Measurements from ENCODE around the gene VPS36.

Gene VPS36

GRCh38 chr13:52455677-52456041 is 5.2 kb upstream of the VPS36 start:
- TF ChIP-seq POLR2AphosphoS5 (IDR thresholded peaks at IDR 0.05; ENCODE audit: low read depth, low read length) (no peak), POU2F2 (IDR thresholded peaks at IDR 0.05; ENCODE audit: low read depth, low read length) (no peak), PAX5 (IDR thresholded peaks at IDR 0.05; ENCODE audit: insufficient read depth, low read length, severe bottlenecking) (no peak), TAF1 (IDR thresholded peaks at IDR 0.05; ENCODE audit: low read depth, low read length) (no peak), POLR2A (IDR thresholded peaks at IDR 0.05; ENCODE audit: low read depth, low read length) (no peak), SPI1 (IDR thresholded peaks at IDR 0.05; ENCODE audit: low read depth, low read length) (0 out of 2 replicates have a peak, but pooled peaks have one; percentile 37)
- DNase-seq (ENCODE audit: insufficient read length, low spot score) (peak; percentile 57), FAIRE-seq (no peak)

DNA sequence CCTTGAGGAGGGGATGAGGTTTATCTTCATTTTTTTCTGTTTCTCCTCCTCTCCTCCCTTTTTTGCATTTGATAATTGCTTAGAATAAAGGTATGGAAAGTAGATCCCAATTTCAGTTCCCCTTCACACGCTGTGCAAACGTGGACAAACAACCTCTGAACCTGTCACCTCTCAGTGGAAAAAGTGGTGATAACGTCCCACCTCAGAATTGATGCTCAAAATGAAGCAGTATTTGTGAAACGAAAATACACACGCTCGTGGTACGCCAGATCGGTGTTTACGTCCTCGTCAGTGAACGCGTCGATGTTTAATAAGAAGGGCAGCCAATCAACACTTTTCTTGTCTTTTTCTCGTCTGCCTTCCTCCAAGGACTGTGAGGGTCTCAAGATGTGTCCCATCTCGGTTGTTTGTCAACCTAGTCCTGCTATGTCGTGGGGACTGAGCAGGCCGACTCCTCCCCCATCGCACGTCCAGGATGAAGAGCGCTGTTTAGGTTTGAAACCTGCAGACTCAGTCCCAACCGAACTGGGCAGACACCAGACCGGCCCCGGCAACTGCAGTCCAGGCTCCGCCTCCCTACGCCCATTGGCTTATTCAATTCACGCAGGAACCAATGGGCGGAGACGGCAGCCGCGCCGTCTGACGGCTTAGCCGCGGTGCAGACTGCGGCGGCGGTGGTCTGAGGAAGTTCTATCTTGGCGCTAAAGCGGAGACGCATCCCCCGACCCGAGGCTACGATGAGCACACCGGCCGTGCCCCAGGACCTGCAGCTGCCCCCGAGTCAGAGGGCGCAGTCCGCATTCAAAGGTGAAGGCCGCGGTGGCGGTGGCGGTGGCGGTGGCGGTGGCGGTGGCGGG is 4.6 kb upstream of the VPS36 start, which contains the start of gene CKAP2:
CKAP2 (plus strand) TSS at position 659 of the 857 bp plus-strand sequence; CDS start at position 738, 79 bp downstream.
- TF ChIP-seq POU2F2 (IDR thresholded peaks at IDR 0.05; ENCODE audit: low read depth, low read length) (peak; percentile 64; the same call in 1 of the 2 replicates), PAX5 (IDR thresholded peaks at IDR 0.05; ENCODE audit: insufficient read depth, low read length, severe bottlenecking) (no peak), TAF1 (IDR thresholded peaks at IDR 0.05; ENCODE audit: low read depth, low read length) (peak; percentile 69), POLR2A (IDR thresholded peaks at IDR 0.05; ENCODE audit: low read depth, low read length) (peak; percentile 68), SPI1 (IDR thresholded peaks at IDR 0.05; ENCODE audit: low read depth, low read length) (peak; percentile 67), POLR2AphosphoS5 (IDR thresholded peaks at IDR 0.05; ENCODE audit: low read depth, low read length) (peak; percentile 78)
- DNase-seq (ENCODE audit: insufficient read length, low spot score) (peak; percentile 78), FAIRE-seq (peak; percentile 99)

DNA sequence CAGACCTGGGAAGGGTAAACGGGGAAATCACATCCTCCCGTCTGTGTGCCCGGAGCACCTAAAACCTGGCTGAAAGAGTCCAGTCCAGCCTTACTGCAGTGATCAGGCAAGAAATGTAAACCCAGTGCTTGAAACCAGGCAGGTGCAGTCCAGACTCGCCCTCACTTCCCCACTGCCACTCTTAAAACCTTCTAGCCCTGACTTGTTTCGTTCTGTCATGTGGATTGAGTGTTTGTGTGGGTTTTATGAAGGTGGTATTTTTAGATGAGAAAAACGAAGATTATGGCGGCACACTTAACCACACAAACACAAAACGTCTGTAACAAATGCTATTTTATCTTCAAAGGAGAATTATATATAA is 4.0 kb upstream of the VPS36 start:
- TF ChIP-seq SPI1 (IDR thresholded peaks at IDR 0.05; ENCODE audit: low read depth, low read length) (peak; percentile 72), POU2F2 (IDR thresholded peaks at IDR 0.05; ENCODE audit: low read depth, low read length) (peak; percentile 14; the same call in 1 of the 2 replicates), POLR2A (IDR thresholded peaks at IDR 0.05; ENCODE audit: low read depth, low read length) (0 out of 2 replicates have a peak, but pooled peaks have one; percentile 43), TAF1 (IDR thresholded peaks at IDR 0.05; ENCODE audit: low read depth, low read length) (no peak; the same call in 1 of the 2 replicates), PAX5 (IDR thresholded peaks at IDR 0.05; ENCODE audit: insufficient read depth, low read length, severe bottlenecking) (no peak)
- FAIRE-seq (peak; percentile 5), DNase-seq (ENCODE audit: insufficient read length, low spot score) (no peak)

- FAIRE-seq (no peak), DNase-seq (ENCODE audit: insufficient read length, low spot score) (no peak)
- TF ChIP-seq POLR2AphosphoS5 (IDR thresholded peaks at IDR 0.05; ENCODE audit: low read depth, low read length) (no peak), POU2F2 (IDR thresholded peaks at IDR 0.05; ENCODE audit: low read depth, low read length) (no peak), PAX5 (IDR thresholded peaks at IDR 0.05; ENCODE audit: insufficient read depth, low read length, severe bottlenecking) (no peak), POLR2A (IDR thresholded peaks at IDR 0.05; ENCODE audit: low read depth, low read length) (no peak), SPI1 (IDR thresholded peaks at IDR 0.05; ENCODE audit: low read depth, low read length) (no peak)
Measured at GRCh38 chr13:52452470-52452869, 2.0 kb upstream of the VPS36 start.

DNA sequence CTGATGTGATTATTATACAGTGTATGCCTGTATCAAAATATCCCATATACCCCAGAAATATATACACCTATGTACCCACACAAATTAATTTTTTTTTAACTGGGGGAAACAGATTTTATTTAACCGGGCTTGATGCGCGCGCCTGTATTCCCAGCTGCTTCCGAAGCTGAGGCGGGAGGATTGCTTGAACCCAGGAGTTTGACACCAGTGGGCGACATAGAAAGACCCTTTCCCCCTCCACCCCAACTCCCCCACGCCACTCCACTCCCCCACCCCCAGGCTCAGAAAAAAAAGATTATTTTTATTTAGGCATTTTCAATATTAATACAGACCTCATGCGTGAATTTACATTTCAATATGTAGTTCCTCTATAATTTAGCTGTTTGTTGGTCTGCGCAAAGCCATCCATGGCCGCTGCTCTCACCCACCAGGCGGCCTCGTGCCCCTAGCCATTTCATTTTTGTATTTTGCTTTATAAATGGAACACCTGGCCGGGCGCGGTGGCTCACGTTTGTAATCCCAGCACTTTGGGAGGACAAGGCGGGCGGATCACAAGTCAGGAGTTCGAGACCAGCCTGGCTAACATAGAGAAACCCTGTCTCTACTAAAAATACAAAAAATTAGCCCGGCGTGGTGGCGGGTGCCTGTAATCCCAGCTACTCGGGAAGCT is 836 bp upstream of the VPS36 start:
- TF ChIP-seq POU2F2 (IDR thresholded peaks at IDR 0.05; ENCODE audit: low read depth, low read length) (no peak), TAF1 (IDR thresholded peaks at IDR 0.05; ENCODE audit: low read depth, low read length) (no peak), PAX5 (IDR thresholded peaks at IDR 0.05; ENCODE audit: insufficient read depth, low read length, severe bottlenecking) (no peak), POLR2A (IDR thresholded peaks at IDR 0.05; ENCODE audit: low read depth, low read length) (no peak)
- FAIRE-seq, result no peak

GRCh38 chr13:52450793-52451116 is 321 bp upstream of the VPS36 start:
- TF ChIP-seq SPI1 (IDR thresholded peaks at IDR 0.05; ENCODE audit: low read depth, low read length) (no peak), TAF1 (IDR thresholded peaks at IDR 0.05; ENCODE audit: low read depth, low read length) (no peak), POLR2AphosphoS5 (IDR thresholded peaks at IDR 0.05; ENCODE audit: low read depth, low read length) (no peak), POU2F2 (IDR thresholded peaks at IDR 0.05; ENCODE audit: low read depth, low read length) (no peak), PAX5 (IDR thresholded peaks at IDR 0.05; ENCODE audit: insufficient read depth, low read length, severe bottlenecking) (no peak), POLR2A (IDR thresholded peaks at IDR 0.05; ENCODE audit: low read depth, low read length) (no peak)
- DNase-seq (ENCODE audit: insufficient read length, low spot score) (no peak), FAIRE-seq (no peak)

More for the DNA sequence above, 836 bp upstream of the VPS36 start:
- DNase-seq (ENCODE audit: insufficient read length, low spot score), result no peak

GRCh38 chr13:52449331-52450011 is 963 bp downstream of the VPS36 start:
- TF ChIP-seq POU2F2 (IDR thresholded peaks at IDR 0.05; ENCODE audit: low read depth, low read length), result no peak
- TF ChIP-seq PAX5 (IDR thresholded peaks at IDR 0.05; ENCODE audit: insufficient read depth, low read length, severe bottlenecking), result no peak
- TF ChIP-seq SPI1 (IDR thresholded peaks at IDR 0.05; ENCODE audit: low read depth, low read length), result no peak
- FAIRE-seq (no peak), DNase-seq (ENCODE audit: insufficient read length, low spot score) (no peak)

DNA sequence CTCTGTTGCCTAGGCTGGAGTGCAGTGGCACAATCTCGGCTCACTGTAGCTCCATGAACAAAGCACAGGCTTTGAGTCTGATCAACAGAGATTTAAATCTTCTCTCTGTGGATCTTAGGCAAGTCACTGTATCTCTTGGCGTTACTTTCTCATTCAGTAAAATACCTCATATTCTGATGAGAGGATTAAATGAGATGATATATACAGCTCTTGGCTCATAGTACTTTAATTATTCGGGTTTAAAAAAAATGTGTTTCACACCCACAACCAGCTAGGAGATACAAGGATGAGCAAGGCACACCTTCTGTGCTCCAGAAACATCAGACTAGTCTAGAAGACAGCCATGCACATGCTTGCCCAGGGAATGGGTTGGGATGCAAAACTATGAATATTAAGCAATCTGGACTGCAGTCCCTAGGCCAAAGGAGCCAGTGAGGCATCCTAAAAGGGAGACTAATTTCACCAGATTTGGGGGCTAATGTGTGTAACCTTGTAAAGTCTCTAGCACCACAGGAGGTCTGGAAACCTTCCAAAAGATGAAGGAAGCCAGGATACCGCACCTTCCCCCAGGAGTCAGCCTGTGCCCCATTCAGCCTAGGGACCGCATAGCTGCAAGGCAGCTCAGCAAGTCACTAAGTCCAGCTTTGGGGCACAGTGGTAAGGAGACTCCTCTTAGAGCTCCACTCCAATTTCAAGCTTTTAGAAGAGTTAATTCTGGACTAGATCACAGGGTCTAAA is 2.5 kb downstream of the VPS36 start:
- FAIRE-seq (no peak), DNase-seq (ENCODE audit: insufficient read length, low spot score) (no peak)
- no peak for TF ChIP-seq PAX5 (IDR thresholded peaks at IDR 0.05; ENCODE audit: insufficient read depth, low read length, severe bottlenecking)
- TF ChIP-seq POLR2A (IDR thresholded peaks at IDR 0.05; ENCODE audit: low read depth, low read length), result no peak
- TF ChIP-seq SPI1 (IDR thresholded peaks at IDR 0.05; ENCODE audit: low read depth, low read length), result no peak
- no peak for TF ChIP-seq POLR2AphosphoS5 (IDR thresholded peaks at IDR 0.05; ENCODE audit: low read depth, low read length)
- no peak for TF ChIP-seq POU2F2 (IDR thresholded peaks at IDR 0.05; ENCODE audit: low read depth, low read length)
- no peak for TF ChIP-seq TAF1 (IDR thresholded peaks at IDR 0.05; ENCODE audit: low read depth, low read length)

Measured in GM12891 (cell line).